Nephron (organoid): Measurements from ENCODE around the gene TBC1D8.

Experiments used
- H3K27ac Mint-ChIP-seq, 3 experiments: 2 replicates each; pipeline ENCODE4 v1.8.0; 2020; ENCODE audit warnings: mixed read lengths in 3 of 3, mild to moderate bottlenecking in 2 of 3, moderate library complexity in 1 of 3
- H3K27me3 Mint-ChIP-seq: 2 replicates; pipeline ENCODE4 v1.8.0; 2021; ENCODE audit warnings: low read depth, mild to moderate bottlenecking, moderate library complexity, mixed read lengths
- H3K36me3 Mint-ChIP-seq: 2 replicates; pipeline ENCODE4 v1.8.0; 2020; ENCODE audit warnings: low read depth, mixed read lengths
- H3K4me1 Mint-ChIP-seq: 2 replicates; pipeline ENCODE4 v1.8.0; 2020; ENCODE audit warnings: mixed read lengths
- H3K4me3 Mint-ChIP-seq, 3 experiments: 2 replicates each; pipeline ENCODE4 v1.8.0; 2020; ENCODE audit warnings: mild to moderate bottlenecking in 3 of 3, mixed read lengths in 3 of 3, moderate library complexity in 2 of 3
- H3K9me3 Mint-ChIP-seq: 2 replicates; pipeline ENCODE4 v1.8.0; 2020; ENCODE audit warnings: mixed read lengths
- CTCF ChIP-seq, 3 experiments: fragments of 200-600 bp; sonication (generic); IDR thresholded peaks; one replicate each; pipeline ENCODE4 v1.5.0; 2021; ENCODE audit warnings: antibody characterized with exemption in 3 of 3; ENCODE audit not compliant: unreplicated experiment in 3 of 3

TBC1D8 gene

GRCh38 chr2:100971221-100971620, 180.0 kb downstream of the TBC1D8 start:
- no peak for TF ChIP-seq CTCF (IDR thresholded peaks at IDR 0.05; ENCODE audit: unreplicated experiment in 3 of 3)
- Mint-ChIP-seq H3K4me1 (peaks cover 4% of the 10 kb centered on the region), H3K36me3 (no peaks in the 10 kb centered on the region), H3K4me3 (no peak overlapping the region), H3K27ac (no peak overlapping the region), H3K27me3 (peaks cover 8% of the 10 kb centered on the region), H3K9me3 (no peaks in the 10 kb centered on the region)

GRCh38 chr2:100969998-100970397, 181.2 kb downstream of the TBC1D8 start:
- no peaks in the 10 kb centered on the region for H3K36me3 Mint-ChIP-seq
- H3K27me3 Mint-ChIP-seq: peaks cover 4% of the 10 kb centered on the region
- no peak overlapping the region for H3K27ac Mint-ChIP-seq
- TF ChIP-seq CTCF (IDR thresholded peaks at IDR 0.05; ENCODE audit: unreplicated experiment in 3 of 3): no peak
- H3K4me1 Mint-ChIP-seq: peaks cover 4% of the 10 kb centered on the region
- H3K9me3 Mint-ChIP-seq: no peaks in the 10 kb centered on the region
- H3K4me3 Mint-ChIP-seq: no peak overlapping the region

- no peaks in the 10 kb centered on the region for H3K36me3 Mint-ChIP-seq
- TF ChIP-seq CTCF (IDR thresholded peaks at IDR 0.05; ENCODE audit: unreplicated experiment in 3 of 3): no peak
- no peaks in the 10 kb centered on the region for H3K9me3 Mint-ChIP-seq
- H3K4me3 Mint-ChIP-seq: no peak overlapping the region
- H3K27ac Mint-ChIP-seq: no peak overlapping the region
- peaks cover 4% of the 10 kb centered on the region for H3K4me1 Mint-ChIP-seq
- peaks cover 9% of the 10 kb centered on the region for H3K27me3 Mint-ChIP-seq
These were observed 182.7 kb downstream of the TBC1D8 start for GRCh38 chr2:100968146-100969145.

GRCh38 chr2:100967716-100968115, 183.5 kb downstream of the TBC1D8 start:
- Mint-ChIP-seq H3K36me3 (no peaks in the 10 kb centered on the region), H3K27ac (no peak overlapping the region), H3K27me3 (peaks cover 9% of the 10 kb centered on the region), H3K4me3 (no peak overlapping the region), H3K9me3 (no peaks in the 10 kb centered on the region), H3K4me1 (peaks cover 4% of the 10 kb centered on the region)
- TF ChIP-seq CTCF (IDR thresholded peaks at IDR 0.05; ENCODE audit: unreplicated experiment in 3 of 3): no peak

- no peak for TF ChIP-seq CTCF (IDR thresholded peaks at IDR 0.05; ENCODE audit: unreplicated experiment in 3 of 3)
- Mint-ChIP-seq H3K36me3 (no peaks in the 10 kb centered on the region), H3K4me1 (peaks cover 12% of the 10 kb centered on the region), H3K9me3 (no peaks in the 10 kb centered on the region), H3K4me3 (no peak overlapping the region), H3K27me3 (peaks cover 4% of the 10 kb centered on the region), H3K27ac (no peak overlapping the region)
These were observed 185.6 kb downstream of the TBC1D8 start for GRCh38 chr2:100965596-100965995.
